ENCODE measurements around the gene SYCE3.

GRCh38 chr22:50564289-50564688 is 1.6 kb upstream of the SYCE3 start:
- no peak for TF ChIP-seq CTCF (IDR thresholded peaks at IDR 0.05; ENCODE audit: low read length)
- TF ChIP-seq EZH2 (optimal IDR thresholded peaks at IDR 0.05; ENCODE audit: low read depth, low read length) = no peak

Data from MM.1S (cell line).